GM21360 (cell line): ENCODE results near the gene FBN2.

Source experiments
- ATAC-seq: cut with Tn5 transposase; IDR thresholded peaks from one replicate; pipeline ENCODE4 v1.9.1; 2021; ENCODE audit warnings: mild to moderate bottlenecking, moderate library complexity; ENCODE audit not compliant: unreplicated experiment

Gene FBN2

GRCh38 chr5:128538000-128538249, at the start of gene FBN2:
Gene FBN2, minus strand, starts transcription at chr5:128538245. Its CDS starts 642 bp downstream, at chr5:128537603.
- no peak for ATAC-seq

DNA sequence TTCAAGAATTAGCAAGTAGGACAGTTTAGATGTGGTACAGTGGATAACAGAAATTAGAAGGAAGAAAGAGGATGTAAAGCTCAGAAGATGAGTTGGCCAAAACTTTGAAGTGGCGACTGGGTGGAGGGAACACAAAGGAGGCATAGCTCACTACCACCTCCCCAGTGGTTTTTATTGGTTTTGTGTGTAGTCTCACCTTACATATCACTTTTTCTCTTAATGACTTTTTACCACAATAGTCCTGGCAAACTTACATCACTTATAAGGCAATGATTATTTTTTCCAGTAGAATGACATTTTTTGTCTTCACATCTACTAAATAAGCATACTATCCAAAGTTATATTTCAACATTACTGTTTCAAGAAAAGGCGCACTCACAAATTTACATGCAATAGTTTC, 49.2 kb upstream of the FBN2 start:
- ATAC-seq, result no peak

- no peak for ATAC-seq
Observed at GRCh38 chr5:128586848-128587247, 48.8 kb upstream of the FBN2 start.

GRCh38 chr5:128579639-128580038, 41.6 kb upstream of the FBN2 start:
- no peak for ATAC-seq

GRCh38 chr5:128579093-128579492, 41.0 kb upstream of the FBN2 start:
- ATAC-seq, result no peak

- ATAC-seq, result no peak
Observed at GRCh38 chr5:128574041-128574440, 36.0 kb upstream of the FBN2 start.

- no peak for ATAC-seq
Observed at GRCh38 chr5:128572930-128573319, 34.9 kb upstream of the FBN2 start.

DNA sequence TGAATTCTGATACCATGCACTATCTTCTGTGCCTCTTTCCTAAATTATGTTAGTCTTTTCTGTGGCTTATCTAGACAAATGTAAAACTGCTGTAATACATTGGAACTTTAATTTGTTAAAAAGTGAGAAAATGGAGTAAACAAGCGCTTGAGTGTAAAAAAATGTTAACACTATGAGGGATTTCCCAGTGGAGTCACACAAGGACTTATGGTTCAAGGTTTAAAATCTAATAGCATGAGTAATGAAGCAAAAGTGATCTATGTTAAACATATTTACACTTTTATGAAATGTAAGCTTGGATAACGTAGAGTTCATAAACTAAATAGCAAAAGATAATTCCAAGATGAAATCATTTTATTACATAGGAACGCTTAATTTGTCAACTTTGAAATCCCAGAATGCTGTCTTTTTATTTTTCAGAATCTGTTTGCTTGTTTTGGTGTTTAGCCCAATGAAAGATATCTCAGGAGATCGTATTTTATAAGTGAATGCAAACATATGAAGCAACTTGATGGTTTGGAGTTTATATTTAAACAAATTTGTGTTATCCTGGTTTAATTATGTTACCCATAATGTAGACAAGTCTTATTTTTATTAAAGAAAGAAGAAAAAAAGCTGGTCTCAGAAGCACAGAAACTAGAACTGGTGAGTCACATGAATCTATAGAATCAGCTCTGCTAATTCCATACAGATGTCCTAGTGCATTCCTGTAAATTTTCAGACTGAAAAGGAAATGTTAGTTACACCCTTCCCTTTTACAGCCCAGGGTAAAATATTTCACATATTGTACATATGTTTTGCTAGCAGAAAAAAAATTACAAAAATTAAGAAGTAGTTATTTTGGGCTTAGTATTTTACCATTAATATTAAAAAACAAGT, 34.2 kb upstream of the FBN2 start:
- no peak for ATAC-seq

- no peak for ATAC-seq
Observed at GRCh38 chr5:128566178-128566577, 28.1 kb upstream of the FBN2 start.

GRCh38 chr5:128559300-128560297, 21.6 kb upstream of the FBN2 start:
- no peak for ATAC-seq

DNA sequence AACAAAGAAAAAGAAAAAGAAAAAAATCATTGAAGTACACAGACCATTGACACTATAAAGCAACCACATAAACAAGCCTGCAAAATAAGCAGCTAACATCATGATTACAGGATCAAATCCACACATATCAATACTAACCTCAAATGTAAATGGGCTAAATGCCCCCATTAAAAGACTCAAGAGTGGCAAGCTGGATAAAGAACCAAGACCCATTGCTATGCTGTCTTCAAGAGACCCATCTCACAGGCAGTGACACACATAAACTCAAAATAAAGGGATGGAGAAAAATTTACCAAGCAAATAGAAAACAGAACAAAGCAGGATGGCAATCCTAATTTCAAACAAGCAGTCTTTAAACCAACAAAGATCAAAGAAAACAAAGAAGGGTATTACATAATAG, 15.7 kb upstream of the FBN2 start:
- ATAC-seq, result no peak

DNA sequence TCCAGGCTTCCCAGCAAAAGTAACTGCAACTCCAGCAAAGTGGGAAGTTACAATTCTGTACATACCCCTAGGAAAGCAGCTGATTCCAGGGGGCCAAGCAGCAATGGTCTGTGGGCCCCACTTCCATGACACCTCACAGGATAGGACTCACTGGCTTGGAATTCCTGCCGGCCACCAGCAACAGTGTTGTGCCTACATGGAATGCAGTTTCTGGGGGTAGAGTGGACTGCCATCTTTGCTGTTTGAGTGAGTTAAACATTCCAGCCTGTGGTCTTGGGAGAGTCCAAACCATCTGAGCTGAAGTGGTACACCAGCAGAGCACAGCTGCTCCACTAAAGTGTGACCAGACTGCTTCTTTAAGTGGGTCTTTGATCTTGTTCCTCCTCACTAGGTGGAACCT, 13.4 kb upstream of the FBN2 start:
- ATAC-seq, result no peak

DNA sequence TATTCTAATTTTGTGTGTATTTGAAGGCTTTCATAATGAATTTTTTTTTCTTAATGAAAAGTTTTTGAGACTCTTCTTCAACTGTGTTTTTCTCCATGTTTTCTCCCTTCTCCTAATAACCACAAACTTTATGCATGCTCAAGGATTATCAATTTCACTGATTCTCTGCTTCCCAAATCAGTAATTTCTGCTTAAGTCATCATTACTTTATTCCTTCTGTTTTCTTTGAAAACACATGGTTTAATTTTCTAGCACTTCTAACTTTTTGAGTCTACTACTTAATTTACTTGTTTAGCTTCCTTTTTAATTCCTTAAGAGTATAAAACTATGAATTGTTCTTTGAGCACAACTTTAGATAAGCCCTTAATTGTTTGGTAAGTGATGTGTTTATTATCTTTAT, 11.5 kb upstream of the FBN2 start:
- no peak for ATAC-seq

DNA sequence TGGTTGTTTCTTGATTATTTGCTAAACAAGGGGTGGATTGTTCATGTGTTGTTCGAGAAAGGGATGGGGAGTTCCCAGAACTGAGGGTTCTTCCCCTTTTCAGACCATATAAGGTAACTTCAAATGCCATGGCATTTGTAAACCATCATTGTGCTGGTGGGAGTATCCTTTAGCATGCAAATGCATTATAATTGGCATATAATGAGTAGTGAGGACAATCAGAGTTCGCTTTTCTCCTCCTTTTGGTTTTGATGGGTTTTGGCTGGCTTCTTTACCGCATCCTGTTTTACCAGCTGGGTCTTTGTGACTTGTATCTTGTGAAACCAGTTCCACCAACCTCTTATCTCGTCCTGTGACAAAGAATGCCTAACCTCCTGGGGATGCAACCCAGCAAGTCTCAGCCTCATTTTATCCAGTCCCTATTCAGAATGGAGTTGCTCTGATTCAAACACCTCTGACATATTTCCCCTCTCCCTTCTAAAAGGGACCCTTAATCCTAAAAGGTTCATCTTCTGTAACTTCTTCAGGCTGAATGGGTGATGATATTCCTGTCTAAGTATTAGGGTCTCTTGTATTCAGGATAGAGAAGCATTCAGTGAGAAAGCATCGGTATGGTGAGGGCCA, 8.7 kb upstream of the FBN2 start:
- no peak for ATAC-seq

GRCh38 chr5:128541385-128541784, 3.3 kb upstream of the FBN2 start:
- no peak for ATAC-seq

- ATAC-seq, result no peak
Observed at GRCh38 chr5:128539038-128539429, 989 bp upstream of the FBN2 start.

GRCh38 chr5:128538250-128539037, 399 bp upstream of the FBN2 start:
- no peak for ATAC-seq

DNA sequence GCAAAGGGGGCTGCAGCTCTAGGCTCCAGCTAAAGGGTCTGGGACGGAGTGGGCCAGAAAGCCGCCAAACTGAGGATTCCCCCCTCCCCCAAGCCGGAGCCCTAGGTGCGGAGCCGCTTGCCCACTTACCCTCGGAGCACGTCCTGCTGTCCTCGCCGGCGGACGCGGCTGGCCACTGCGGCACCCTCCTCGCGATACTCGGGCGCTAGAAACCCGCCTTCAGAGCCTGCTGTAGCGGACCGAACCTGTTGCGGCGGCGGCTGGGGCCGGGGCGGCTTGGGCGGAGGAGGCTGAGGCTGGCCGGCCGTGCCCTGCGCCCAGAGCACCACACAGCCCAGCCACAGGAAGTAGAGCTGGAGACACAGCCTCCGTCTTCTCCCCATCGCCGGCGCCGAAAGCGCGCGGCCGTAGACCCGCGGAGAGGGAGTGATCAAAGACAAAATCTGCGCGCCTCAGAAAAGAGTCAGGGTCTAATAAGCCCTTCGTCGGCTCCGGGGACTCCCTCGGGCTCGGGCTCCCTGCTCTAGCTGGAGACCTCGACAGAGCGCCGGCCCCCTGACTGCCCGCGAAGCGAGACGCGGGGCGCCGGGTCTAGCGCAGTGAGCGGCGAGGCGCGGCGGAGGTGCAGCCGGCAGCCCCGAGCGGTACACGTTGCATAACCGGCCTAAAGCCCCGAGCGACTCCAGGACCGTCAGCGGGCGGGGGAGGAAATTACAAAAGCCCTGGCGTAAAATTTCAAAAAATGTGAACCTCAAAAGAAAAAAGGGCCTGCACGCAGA, 635 bp downstream of the FBN2 start:
- no peak for ATAC-seq

- no peak for ATAC-seq
Observed at GRCh38 chr5:128536254-128537220, 1.5 kb downstream of the FBN2 start.
